GM21737 (cell line): ENCODE measurements around the gene SFT2D2.

Experiments used
- ATAC-seq: cut with Tn5 transposase; IDR thresholded peaks from one replicate; pipeline ENCODE4 v1.9.1; 2021; ENCODE audit warnings: mild to moderate bottlenecking, moderate library complexity; ENCODE audit not compliant: unreplicated experiment

The SFT2D2 gene

GRCh38 chr1:168301664-168302320 is 76.0 kb downstream of the SFT2D2 start:
- no peak for ATAC-seq
